Activated CD4-positive, alpha-beta T cell treated with anti-CD3 and anti-CD28 coated beads, Interleukin-2, amount 50 U/mL, for 48 hours (primary cell): Measurements from ENCODE around the gene SHISAL1.

Source experiments
- DNase-seq, 2 experiments: peaks; one replicate each; pipeline ENCODE4 v3.0.0-alpha.2; 2020

Gene SHISAL1

DNA sequence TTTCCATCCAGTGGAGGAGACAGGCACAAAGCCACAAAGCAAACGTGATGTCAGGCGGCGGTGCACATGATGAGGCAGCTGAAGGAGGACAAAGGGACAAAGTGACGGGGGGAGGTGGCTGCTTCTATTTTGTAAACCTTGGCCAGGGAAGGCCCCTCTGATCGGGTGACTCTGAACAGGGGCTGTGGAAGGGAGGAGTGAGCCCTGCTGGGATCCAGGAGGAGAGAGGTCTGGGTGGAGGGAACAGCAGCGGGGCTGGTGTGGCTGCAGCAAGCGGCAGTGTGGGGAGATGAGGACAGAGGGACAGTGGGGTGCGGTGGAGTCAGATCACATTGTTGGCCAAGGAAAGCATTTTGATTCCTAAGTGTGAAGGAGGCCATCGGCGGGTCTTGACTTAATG is 36.7 kb downstream of the SHISAL1 start:
- DNase-seq, result no peak

GRCh38 chr22:44275631-44275995 is 37.1 kb downstream of the SHISAL1 start:
- no peak for DNase-seq

DNA sequence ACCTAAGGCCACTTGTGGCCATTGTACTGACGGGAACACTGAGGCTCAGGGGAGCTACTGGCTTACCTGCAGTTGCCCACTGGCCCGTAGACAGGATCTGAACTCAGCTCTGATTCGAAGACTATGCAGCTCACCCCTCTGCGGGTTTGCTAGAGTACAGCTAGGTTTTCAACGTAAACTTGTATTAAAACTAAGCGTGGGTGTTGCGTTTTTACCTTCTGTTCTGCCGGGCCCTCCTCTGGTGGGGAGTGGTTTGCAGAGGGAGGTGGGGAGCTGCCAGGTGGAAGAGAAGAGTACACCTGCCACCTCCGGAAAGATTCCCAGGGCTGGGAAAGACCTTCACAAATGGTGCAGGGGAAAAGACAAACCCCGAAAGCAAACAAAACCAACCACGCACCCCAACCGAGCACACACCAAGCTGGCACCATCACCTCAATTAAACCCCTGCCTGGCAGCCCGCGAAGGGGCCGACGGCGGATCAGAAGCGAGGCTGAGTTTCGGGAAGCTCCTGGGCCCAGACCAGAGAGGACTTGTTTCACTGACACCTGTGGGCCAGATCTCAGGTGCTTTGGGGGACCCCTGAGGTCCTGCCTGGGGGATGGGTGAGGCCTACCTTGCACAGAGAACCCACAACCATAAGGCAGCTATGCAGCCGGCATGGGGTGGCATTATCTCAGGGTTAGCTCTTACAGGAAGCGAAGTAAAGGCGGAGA is 37.7 kb downstream of the SHISAL1 start:
- no peak for DNase-seq

GRCh38 chr22:44273175-44273574 is 39.6 kb downstream of the SHISAL1 start:
- DNase-seq, result no peak

DNA sequence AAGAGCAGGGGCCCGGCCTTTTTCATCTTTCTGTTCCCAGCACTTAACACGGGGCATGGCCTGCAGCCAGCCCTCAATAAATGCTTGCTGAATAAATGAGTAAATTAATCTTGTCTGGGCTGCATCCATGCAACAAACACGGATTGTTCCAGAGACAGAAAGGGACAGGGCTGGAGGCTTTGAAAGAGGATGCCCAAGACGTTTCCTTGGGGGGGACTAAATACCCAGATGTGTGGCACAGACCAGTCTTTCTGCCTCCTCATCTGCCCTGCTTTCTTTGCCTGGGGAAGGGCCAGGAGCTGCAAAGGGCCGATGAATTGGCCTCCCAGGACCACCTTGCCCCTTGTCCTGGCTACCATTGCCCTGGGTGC is 40.4 kb downstream of the SHISAL1 start:
- DNase-seq, result no peak

GRCh38 chr22:44271732-44272400 is 40.9 kb downstream of the SHISAL1 start:
- no peak for DNase-seq

DNA sequence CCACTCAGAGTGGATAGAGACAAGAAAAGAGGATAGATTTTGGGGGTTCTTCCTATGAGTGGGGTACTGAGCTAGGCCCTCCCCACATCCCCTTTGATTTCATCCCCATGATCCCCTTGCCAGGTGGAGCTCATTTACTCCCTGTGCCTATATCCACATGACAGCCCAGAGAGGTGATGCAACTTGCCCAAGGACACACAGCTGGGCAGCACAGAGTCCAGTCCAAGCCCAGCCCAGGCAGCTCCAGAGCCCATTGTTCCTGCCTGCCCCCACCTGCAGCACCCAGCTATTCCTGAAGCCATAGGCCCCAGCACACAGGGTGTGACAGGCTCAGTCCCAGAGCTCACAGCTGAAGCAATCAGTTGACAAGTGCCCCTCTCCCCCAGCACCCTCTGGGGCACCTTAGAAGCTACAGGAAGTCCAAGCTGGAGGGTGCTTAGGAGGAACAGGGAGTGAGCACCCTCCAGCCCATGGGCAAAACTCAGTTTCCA is 41.7 kb downstream of the SHISAL1 start:
- DNase-seq, result no peak

DNA sequence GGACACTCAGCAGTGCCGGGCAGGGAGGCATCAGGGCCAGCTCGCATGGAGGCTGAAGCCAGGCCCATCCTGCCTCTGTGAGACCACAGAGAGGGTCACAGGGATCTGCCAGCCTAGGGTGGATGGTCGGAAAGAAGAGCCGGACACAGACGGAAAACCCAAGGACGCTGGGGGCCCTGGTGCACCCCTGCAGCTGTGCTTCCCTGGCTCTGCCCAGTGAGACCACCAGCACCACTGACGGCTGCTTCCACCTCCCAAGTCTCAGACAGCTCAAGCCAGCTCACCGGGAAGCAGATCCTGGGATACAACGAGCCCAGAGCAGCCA is 42.2 kb downstream of the SHISAL1 start:
- DNase-seq, result no peak

DNA sequence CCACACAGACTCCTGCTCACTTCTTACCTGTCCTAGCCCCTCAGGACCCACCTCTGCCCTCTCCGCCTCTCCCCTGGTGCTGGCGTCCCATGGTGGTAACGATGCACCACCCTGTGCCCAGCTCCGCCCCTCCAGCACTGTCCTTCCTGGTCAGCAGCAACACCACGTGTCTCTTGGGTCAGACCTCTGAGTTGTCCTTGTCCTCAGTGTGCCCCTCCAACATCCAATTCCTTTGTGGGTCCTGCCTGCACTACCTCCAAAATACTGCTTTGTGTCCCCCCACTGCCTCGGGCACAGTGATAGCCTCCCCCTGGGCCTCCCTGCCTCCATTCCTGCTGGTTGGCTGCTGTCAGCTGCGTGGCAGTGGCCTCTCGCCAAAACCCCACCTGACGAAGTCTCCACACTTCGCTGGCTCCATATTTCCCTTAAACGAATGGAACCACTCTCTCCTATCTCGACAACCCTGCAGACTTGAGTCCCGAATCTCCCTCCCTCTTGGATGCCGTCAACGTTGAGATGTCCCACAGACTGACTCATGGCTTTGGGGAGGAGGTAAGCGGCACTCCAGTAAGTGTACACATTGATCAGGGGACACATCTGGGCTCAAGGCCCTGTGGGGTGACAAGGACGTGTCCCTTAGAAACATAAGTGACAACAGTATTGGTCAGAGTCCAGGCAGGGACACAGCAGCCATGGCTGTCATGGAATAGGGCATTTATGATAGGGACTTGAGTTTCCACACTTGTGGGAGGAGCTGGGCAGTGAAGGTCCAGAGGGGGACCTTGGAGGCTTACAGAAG is 42.8 kb downstream of the SHISAL1 start:
- no peak for DNase-seq

- no peak for DNase-seq
These were observed 43.6 kb downstream of the SHISAL1 start for GRCh38 chr22:44269117-44269498.

GRCh38 chr22:44268431-44269116 is 44.2 kb downstream of the SHISAL1 start:
- no peak for DNase-seq

DNA sequence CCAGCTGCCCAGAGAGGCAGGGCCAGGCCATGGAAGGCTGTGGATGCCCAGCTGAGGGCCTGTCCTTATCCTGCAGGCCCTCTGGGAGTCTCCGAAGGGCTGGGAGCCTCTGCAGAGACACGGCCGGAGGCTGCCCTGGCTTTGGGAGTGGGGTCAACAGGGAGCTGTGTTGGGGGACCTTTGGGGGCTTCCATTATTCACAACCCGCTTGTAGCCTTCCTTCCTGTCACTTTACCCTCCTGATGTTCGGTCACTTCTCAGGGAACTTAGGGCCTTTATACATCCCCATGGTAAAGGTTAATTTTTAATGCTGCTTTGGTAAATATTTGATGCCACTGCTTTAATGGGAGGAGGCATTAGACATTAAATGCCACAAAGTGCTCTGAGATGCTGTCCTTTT is 44.9 kb downstream of the SHISAL1 start:
- DNase-seq, result no peak

DNA sequence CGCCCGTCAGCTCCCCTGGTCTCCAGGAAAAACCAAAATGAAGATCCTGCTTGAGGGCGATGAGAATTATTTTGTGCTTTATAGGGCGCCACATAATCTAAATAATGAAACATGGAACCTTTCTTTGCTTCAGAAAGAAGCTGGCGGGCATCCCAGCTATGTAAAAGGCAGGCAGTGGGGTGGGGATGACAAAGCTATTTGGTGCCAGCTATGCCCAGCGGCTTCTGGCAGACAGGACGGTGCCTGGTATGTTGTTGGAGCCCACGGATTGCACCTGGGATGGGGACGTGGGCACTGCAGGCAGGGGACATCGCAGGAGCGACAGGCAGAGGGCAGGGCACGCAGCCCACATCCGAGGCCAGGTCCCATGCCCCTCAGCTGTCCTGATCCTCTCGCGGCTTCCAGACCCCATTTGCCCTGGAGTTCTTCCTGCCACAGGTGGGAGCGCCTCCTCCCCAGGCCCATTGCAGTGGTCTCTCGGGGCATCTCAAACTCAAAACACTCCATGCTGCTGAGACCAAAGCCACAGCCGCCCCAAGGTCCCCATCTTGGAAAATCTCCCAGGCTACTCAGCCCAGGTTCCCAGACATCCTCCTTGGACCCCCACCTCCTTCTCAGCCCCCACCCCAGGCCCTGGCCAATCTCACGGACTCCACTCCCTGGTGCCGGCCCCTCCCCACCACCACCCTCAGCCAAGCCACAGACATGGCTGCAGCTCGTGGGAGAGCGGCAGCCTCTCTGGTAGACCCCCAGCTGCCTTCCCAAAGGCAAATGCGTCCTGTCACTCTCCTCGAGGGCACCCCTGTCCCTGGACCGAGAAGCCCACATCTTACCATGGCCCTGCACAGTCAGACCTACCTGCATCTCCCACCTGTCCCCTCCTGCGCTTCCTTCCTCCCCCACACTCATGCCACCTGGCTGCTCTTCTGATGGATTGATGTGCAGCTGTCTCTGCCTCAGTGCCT is 45.7 kb downstream of the SHISAL1 start:
- no peak for DNase-seq

GRCh38 chr22:44263547-44263946 is 49.2 kb downstream of the SHISAL1 start:
- no peak for DNase-seq

- DNase-seq, result no peak
These were observed 50.7 kb downstream of the SHISAL1 start for GRCh38 chr22:44261861-44262595.

- no peak for DNase-seq
These were observed 51.4 kb downstream of the SHISAL1 start for GRCh38 chr22:44261164-44261860.

- DNase-seq, result no peak
These were observed 52.3 kb downstream of the SHISAL1 start for GRCh38 chr22:44260216-44261035.

DNA sequence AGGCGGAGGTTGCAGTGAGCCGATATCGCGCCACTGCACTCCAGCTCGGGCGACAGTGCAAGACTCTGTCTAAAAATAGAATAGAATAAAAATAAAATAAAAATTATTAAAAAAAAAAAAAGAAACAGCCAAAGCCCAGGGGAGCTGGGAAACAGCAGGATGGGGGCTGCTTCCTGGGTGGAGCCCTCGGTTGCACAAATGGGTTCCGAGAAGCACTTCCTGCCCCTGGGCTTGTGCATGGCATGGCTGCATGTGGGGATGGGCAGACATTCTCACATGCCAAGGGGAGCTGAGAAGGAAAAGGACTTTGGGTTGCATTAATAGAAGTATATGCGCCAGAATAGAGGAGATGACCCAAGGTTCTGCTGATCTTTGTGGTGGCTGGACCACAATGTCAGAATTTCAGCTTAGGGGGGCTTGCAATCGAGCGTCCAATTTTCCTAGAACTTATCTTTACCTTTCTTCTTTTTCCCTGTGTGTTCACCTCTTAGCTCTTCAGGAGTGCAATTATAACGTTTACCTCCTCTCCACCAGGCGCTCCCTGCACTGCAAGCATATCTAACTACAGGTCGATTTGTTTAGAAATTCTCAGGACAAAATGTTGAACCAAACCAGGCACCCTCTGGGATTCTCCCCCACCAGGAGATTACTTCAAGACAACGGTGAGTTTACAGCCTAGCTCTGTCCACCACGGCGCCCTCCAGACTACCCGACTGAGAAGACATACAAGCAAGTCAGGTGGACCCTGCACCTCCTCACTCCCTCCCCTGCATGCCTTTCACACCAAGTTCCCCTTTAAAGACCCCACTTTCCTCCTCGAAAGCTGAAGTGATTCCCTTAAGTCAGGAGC is 53.2 kb downstream of the SHISAL1 start:
- no peak for DNase-seq
